Thoracic aorta (tissue), 2 donors: Measurements from ENCODE around the gene GALNT15. TPM values are rescaled to one million over a fixed set of nuclear protein-coding genes. Genes with fewer than 3 reads are reported as not detected.

Experiments used
- ATAC-seq: fragments of 150-250 bp; one replicate; pipeline ENCODE4 v1.8.0; 2017; ENCODE audit warnings: low read depth; ENCODE audit not compliant: insufficient number of reproducible peaks, low FRiP score
- DNase-seq: peaks from one replicate; pipeline ENCODE4 v3.0.0-alpha.2; 2020; ENCODE audit warnings: low spot score
- H3K27ac ChIP-seq, 2 donors: fragments of 200-600 bp; sonication (generic); 1 replicate in 1 of 2; 2 replicates in 1 of 2; pipeline ENCODE4 v1.5.1; 2016; ENCODE audit warnings: mild to moderate bottlenecking in 2 of 2, moderate library complexity in 2 of 2
- H3K27me3 ChIP-seq: fragments of 200-600 bp; sonication (generic); replicated peaks from 2 replicates; pipeline ENCODE4 v1.6.0; 2016; ENCODE audit warnings: mild to moderate bottlenecking; ENCODE audit not compliant: insufficient read depth
- H3K36me3 ChIP-seq: fragments of 200-600 bp; sonication (generic); one replicate; pipeline ENCODE4 v1.5.1; 2016
- H3K4me1 ChIP-seq, 2 donors: fragments of 200-600 bp; sonication (generic); 1 replicate in 1 of 2; 2 replicates in 1 of 2; pipeline versions ENCODE4 v1.5.1 to v1.6.0; 2016; ENCODE audit warnings: low read depth in 2 of 2, mild to moderate bottlenecking in 1 of 2; ENCODE audit not compliant: control insufficient read depth in 1 of 2
- H3K4me3 ChIP-seq: fragments of 200-600 bp; sonication (generic); 2 replicates; pipeline ENCODE4 v1.5.1; 2016; ENCODE audit warnings: mild to moderate bottlenecking
- H3K9me3 ChIP-seq: fragments of 200-600 bp; sonication (generic); 2 replicates; pipeline ENCODE4 v1.5.1; 2016
- total RNA-seq, 2 donors: library from RNA; depleted of rRNA; stranded (reverse); fragments of >200 nt; gene quantifications; one replicate each; pipeline versions ENCODE4 v1.1.0 to v1.2.3, GENCODE V29; 2016
- TF ChIP-seq, protein P1 (sequence below): fragments of 200-600 bp; sonication (generic); IDR thresholded peaks from one replicate; pipeline ENCODE4 v1.5.1; 2019; ENCODE audit warnings: antibody characterized with exemption

Gene GALNT15
- total RNA-seq, 2 donors from 2014 or later = 157 to 167 TPM

DNA sequence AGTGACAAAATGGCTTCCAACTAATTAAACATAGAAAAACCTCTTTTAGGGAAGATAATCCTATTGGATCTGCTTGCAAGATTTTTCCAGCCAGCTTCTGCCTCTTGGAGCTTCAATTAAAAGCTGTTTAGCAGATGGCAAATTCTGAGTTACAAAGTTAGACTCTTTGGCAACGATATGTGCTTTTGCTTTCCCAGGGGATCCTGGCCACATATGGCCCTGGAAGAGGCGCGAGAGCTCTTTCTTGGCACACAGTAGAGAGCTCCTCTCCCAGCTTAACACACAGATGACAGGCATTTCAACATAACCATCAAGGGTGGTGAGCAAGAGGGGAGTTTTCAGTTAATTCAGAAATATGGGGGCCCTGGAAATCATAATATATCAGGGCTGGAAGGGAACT is 41.6 kb upstream of the GALNT15 start:
- Histone ChIP-seq H3K27me3 (no peaks in the 10 kb centered on the region), H3K27ac (peak overlapping the region in 1 of 2 donors; percentile 1), H3K4me3 (no peak overlapping the region), H3K36me3 (no peaks in the 10 kb centered on the region), H3K9me3 (no peaks in the 10 kb centered on the region), H3K4me1 (peaks cover 30 to 54% of the 10 kb centered on the region in 2 donors)
- no peak for ATAC-seq
- DNase-seq = no peak
- TF ChIP-seq, protein P1, sequence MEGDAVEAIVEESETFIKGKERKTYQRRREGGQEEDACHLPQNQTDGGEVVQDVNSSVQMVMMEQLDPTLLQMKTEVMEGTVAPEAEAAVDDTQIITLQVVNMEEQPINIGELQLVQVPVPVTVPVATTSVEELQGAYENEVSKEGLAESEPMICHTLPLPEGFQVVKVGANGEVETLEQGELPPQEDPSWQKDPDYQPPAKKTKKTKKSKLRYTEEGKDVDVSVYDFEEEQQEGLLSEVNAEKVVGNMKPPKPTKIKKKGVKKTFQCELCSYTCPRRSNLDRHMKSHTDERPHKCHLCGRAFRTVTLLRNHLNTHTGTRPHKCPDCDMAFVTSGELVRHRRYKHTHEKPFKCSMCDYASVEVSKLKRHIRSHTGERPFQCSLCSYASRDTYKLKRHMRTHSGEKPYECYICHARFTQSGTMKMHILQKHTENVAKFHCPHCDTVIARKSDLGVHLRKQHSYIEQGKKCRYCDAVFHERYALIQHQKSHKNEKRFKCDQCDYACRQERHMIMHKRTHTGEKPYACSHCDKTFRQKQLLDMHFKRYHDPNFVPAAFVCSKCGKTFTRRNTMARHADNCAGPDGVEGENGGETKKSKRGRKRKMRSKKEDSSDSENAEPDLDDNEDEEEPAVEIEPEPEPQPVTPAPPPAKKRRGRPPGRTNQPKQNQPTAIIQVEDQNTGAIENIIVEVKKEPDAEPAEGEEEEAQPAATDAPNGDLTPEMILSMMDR = no peak

DNA sequence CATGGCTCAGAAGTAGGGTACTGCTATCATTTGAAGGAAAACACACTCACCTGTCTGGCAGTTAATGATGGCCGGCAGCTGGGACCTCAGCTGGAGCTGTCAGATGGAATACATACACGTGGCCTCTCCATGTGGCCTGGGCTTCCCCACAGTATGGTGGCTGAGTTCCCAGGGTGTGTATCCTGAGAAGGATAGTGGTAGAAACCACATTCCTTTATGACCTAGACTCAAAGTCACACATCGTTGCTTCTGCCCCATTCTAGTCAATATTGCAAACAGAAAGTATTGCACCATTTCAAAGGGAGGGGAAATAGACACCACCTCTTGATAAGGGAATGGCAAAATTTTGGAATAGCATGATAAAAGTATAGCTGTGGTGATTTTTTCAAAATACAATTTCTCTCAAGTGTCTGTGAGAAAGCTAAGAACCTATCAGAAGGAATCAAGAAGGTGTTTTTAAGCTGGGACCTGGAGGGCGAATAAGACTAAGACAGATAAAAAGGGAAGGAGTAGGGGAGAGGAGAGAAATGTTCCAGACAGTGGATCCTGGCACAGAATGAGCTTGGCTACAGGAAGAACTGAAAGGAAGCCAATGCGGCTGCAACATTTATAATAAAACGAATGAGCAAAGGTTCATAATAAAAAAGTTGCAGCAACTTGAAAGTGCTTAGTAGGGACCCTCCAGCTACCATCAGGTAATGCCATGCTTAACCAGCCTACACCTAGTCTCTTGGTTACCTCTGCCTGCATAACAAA is 40.1 kb upstream of the GALNT15 start:
- DNase-seq (no peak), ATAC-seq (no peak)
- no peak overlapping the region for H3K4me3 ChIP-seq
- H3K36me3 ChIP-seq = no peaks in the 10 kb centered on the region
- H3K4me1 ChIP-seq = peaks cover 30 to 51% of the 10 kb centered on the region in 2 donors
- no peak overlapping the region for H3K27ac ChIP-seq
- no peaks in the 10 kb centered on the region for H3K27me3 ChIP-seq
- no peaks in the 10 kb centered on the region for H3K9me3 ChIP-seq
- TF ChIP-seq, protein P1 = no peak

DNA sequence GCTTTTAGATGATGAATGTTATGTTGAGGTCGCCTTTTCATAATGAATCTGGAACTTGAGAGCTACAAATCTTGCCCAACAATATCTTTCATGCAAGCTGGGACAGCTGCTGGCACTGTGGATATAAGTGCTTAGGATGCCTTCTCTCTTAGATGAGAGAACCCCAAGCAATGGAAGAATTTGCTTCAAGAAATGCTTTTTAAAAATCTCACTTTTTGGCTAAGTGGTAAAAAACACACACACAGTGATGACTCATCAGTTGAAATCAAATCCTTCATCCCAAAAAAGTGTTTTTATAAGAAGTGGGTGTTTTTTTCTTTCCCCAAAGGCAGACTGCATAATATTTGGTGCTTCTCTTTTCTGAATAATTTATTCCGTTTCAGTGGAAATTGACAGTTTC is 38.4 kb upstream of the GALNT15 start:
- Histone ChIP-seq H3K36me3 (no peaks in the 10 kb centered on the region), H3K27ac (peak overlapping the region; percentile 54 to 71), H3K4me1 (peaks cover 28 to 50% of the 10 kb centered on the region in 2 donors), H3K9me3 (no peaks in the 10 kb centered on the region), H3K27me3 (no peaks in the 10 kb centered on the region), H3K4me3 (peak overlapping the region; percentile 26)
- ATAC-seq (no peak), DNase-seq (no peak)
- TF ChIP-seq, protein P1 = no peak

DNA sequence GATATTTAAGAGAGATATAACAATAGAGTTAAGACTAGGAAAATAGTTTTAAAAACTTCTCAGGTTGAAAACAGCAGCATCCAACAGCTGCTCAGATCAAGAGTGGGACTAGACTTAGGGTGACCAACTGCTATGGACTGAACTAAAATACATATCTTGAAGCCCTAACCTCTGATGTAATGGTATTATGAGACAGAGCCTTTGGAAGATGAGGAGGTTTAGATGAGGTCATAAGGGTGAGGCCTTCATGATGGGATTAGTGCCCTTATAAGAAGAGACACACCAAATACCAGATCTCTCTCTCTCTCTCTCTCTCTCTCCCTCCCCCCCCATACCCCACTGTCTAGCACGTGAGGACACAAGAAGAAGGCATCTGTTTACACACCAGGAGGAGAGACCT is 37.4 kb upstream of the GALNT15 start:
- Histone ChIP-seq H3K9me3 (no peaks in the 10 kb centered on the region), H3K36me3 (no peaks in the 10 kb centered on the region), H3K27me3 (no peaks in the 10 kb centered on the region), H3K4me1 (peaks cover 28 to 51% of the 10 kb centered on the region in 2 donors), H3K27ac (peak overlapping the region in 1 of 2 donors; percentile 71), H3K4me3 (no peak overlapping the region)
- DNase-seq (no peak), ATAC-seq (no peak)
- TF ChIP-seq, protein P1 = no peak

DNA sequence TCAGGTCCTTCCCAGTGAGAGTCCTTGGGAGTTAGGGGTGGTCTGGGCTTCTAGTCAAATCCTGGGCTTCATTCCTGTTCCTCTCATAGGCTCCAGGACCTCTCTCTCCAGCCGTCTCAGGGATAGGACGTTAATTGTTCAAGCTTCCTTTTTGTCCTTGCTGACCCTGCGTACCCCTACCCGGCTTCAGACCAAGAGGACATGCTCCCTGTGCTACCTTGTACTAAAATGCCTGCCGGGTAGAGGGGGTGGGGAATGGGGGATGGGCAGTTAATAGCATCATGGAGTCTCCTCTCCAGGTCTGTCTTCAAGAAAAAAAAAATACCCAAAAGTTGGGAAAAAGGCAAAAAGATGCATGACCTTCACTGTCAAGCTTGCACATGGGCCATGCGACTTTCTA is 36.5 kb upstream of the GALNT15 start:
- TF ChIP-seq, protein P1 = no peak
- Histone ChIP-seq H3K27ac (no peak overlapping the region), H3K36me3 (no peaks in the 10 kb centered on the region), H3K27me3 (no peaks in the 10 kb centered on the region), H3K4me1 (peaks cover 27 to 42% of the 10 kb centered on the region in 2 donors), H3K4me3 (no peak overlapping the region), H3K9me3 (no peaks in the 10 kb centered on the region)
- no peak for ATAC-seq
- no peak for DNase-seq
